Keratinocyte (primary cell): ENCODE data around the gene LRRC7.

Source experiments
- EZH2 ChIP-seq: IDR thresholded peaks from one replicate; pipeline ENCODE4 v1.6.1; 2012; ENCODE audit warnings: inconsistent platforms, mild to moderate bottlenecking, low read length, moderate library complexity
- TF ChIP-seq, protein P1 (sequence below), 3 experiments: IDR thresholded peaks in 1 of 3; conservative IDR thresholded peaks in 1 of 3; optimal IDR thresholded peaks in 1 of 3; 2 replicates in 2 of 3; 3 replicates in 1 of 3; pipeline versions ENCODE3 to v1.5.1; 2011; ENCODE audit warnings: low read length in 3 of 3, mild to moderate bottlenecking in 3 of 3, moderate library complexity in 2 of 3, control low read depth in 1 of 3, inconsistent platforms in 1 of 3; ENCODE audit not compliant: insufficient read depth in 2 of 3; ENCODE audit errors: extremely low read depth in 1 of 3

DNA sequence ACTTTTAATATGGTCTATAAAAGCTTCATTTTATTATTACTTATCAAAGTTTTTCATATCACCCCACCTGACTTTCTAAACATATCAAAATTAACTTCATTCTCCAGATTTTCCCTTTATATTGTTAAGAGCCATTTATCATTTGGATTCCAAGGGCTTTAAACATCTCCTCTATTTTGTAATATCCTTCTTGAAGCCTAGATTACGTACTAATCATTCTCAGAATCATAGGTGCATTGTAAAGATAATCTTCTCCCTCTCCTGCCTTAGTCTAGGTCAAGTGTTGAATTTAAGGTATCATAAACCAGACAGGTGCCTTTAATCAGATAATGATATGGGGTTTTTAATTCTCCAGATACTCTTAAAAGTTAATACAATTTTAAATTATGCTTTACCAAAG lies 509.3 kb downstream of the LRRC7 start:
- TF ChIP-seq, protein P1, sequence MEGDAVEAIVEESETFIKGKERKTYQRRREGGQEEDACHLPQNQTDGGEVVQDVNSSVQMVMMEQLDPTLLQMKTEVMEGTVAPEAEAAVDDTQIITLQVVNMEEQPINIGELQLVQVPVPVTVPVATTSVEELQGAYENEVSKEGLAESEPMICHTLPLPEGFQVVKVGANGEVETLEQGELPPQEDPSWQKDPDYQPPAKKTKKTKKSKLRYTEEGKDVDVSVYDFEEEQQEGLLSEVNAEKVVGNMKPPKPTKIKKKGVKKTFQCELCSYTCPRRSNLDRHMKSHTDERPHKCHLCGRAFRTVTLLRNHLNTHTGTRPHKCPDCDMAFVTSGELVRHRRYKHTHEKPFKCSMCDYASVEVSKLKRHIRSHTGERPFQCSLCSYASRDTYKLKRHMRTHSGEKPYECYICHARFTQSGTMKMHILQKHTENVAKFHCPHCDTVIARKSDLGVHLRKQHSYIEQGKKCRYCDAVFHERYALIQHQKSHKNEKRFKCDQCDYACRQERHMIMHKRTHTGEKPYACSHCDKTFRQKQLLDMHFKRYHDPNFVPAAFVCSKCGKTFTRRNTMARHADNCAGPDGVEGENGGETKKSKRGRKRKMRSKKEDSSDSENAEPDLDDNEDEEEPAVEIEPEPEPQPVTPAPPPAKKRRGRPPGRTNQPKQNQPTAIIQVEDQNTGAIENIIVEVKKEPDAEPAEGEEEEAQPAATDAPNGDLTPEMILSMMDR (optimal IDR thresholded peaks at IDR 0.05 in 1 of 3, IDR thresholded peaks at IDR 0.05 in 1 of 3, conservative IDR thresholded peaks at IDR 0.05 in 1 of 3; ENCODE audit: extremely low read depth in 1 of 3, insufficient read depth in 2 of 3, low read length in 3 of 3) = no peak
- no peak for TF ChIP-seq EZH2
